HG02885 (cell line): ENCODE results near the gene CCDC188.

Experiments
- ATAC-seq: cut with Tn5 transposase; IDR thresholded peaks from one replicate; pipeline ENCODE4 v1.9.1; 2021; ENCODE audit warnings: mild to moderate bottlenecking; ENCODE audit not compliant: unreplicated experiment, poor library complexity

CCDC188 gene

DNA sequence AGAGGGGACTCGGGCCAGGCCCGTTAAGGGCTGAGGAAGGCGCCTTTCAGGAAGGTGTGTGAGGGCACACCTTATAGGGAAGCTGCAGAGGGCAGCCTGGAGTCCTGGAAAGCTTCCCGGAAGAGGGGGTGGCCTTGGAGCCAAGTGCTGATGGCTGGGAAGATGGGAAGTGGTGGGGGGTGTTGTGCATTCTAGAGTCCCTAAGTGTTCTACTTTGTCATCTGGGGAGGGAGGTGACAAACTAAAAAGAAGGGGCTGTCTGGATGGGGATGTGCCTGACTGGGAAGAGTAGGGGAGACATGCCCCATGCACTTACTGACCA, 12.5 kb downstream of the CCDC188 start:
- no peak for ATAC-seq

GRCh38 chr22:20137671-20138416, 13.0 kb downstream of the CCDC188 start:
- ATAC-seq = no peak

- ATAC-seq = no peak
Observed at GRCh38 chr22:20137113-20137512, 13.7 kb downstream of the CCDC188 start.

- no peak for ATAC-seq
Observed at GRCh38 chr22:20136603-20136873, 14.3 kb downstream of the CCDC188 start.

GRCh38 chr22:20135806-20136602, 14.9 kb downstream of the CCDC188 start:
- no peak for ATAC-seq

DNA sequence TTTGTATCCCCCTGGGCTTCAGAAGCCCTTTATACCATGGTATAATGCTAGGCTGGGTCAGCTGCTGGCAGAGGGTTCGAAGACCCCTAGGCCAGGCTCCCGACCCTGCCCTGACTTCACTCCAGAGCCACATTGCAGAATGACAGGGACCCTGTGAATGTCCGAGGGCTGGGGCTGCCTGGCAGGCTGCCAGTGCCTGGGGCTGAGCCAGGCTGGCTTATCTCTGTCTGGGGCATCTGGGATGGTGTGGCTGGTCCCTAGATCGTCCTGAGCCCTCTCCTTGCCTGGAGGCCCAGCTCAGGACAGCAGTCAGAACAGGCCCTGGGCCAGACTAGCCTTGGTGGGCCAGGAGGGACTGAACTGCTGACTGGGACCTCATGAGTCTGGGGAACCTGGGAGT, 15.6 kb downstream of the CCDC188 start:
- no peak for ATAC-seq

GRCh38 chr22:20133930-20134549, 16.8 kb downstream of the CCDC188 start:
- no peak for ATAC-seq

DNA sequence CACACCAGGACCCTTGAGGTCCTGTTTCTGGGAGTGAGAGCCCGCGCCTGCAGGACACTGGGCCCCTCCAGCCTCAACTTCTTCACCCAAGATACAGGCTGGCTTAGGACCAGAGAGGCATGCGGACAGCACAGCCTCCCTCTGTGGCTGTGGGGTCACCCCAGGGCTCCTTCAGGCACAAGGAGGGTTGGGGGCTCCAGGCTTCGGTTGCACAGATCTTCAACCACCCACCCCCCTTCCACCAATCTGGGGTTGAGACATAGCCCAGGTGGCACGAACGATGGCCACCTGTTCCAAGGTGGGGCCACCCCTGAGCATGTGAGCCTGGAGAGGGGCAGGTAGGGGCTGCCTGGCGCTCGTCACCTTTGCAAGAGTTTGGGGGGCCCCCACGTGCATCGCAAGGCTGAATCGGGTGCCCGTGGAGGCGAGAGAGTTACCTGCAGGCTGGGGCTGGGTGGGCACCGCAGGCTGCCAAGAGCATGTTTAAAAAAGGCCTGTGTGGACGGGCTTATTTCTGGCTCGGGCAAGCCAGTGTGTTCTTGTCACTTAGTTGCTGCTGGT, 18.1 kb downstream of the CCDC188 start:
- ATAC-seq = no peak

GRCh38 chr22:20131859-20132685, 18.8 kb downstream of the CCDC188 start:
- ATAC-seq = peak; percentile 7

- ATAC-seq = peak; percentile 52
Observed at GRCh38 chr22:20131597-20131858, 19.3 kb downstream of the CCDC188 start, which contains the start of gene ZDHHC8. Gene ZDHHC8 (plus strand): TSS chr22:20131804. CDS start chr22:20131948, 144 bp downstream.

DNA sequence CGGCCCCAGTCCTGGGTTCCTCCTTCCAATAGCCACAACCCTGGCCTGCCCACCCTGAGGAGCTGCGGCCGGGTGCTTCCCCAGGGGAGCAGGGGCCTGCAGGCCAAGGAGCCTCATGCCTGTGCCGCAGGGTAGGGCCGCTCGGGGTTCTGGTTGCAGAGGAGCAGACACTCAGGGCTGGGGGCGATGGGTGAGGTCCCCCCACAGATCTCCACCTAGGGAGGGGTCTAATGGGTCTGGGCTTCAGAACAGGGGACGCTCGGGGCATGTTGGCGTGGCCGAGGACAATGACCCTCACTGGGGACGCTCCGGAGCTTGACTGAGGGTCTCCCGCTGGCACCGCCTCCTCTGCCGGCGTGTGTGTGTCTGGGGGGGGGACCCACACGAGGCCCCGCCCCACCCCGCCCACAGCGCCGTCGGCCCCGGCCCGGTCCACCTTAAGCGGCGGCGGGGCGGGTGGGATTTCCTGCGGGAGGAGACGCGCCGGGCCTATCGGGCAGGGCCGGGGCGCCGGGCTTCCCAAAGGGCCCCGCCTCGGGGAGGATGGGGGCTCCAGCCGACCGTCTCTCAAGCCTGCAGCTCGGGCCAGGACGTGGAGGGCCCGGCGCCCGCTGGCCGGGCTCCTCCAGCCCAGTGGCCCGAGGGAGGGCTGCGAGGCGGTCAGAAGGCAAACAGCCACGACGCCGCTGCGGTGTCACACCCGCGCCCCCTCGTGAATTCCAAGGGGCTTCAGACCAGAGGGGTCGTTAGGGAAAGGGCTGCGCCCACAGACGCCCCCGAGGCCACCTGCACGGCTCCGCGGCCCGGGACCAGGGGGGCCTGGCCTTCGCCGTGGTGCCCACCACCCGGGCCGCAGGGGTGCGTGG, 19.9 kb downstream of the CCDC188 start:
- ATAC-seq = peak; percentile 66

- ATAC-seq = no peak
Observed at GRCh38 chr22:20130319-20130718, 20.5 kb downstream of the CCDC188 start.

DNA sequence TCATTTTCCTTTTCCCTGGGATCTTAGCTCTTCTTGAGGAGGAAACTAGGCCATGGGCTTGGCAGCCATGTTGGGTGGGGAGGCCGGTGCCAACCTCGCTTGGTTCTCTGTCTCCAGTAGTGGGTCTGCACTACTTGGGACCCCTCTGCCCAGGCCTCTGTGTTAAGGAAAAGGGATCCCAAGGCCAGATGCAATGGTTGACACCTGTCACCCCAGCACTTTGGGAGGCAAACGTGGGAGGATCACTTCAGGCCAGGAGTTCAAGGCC, 21.2 kb downstream of the CCDC188 start:
- no peak for ATAC-seq

DNA sequence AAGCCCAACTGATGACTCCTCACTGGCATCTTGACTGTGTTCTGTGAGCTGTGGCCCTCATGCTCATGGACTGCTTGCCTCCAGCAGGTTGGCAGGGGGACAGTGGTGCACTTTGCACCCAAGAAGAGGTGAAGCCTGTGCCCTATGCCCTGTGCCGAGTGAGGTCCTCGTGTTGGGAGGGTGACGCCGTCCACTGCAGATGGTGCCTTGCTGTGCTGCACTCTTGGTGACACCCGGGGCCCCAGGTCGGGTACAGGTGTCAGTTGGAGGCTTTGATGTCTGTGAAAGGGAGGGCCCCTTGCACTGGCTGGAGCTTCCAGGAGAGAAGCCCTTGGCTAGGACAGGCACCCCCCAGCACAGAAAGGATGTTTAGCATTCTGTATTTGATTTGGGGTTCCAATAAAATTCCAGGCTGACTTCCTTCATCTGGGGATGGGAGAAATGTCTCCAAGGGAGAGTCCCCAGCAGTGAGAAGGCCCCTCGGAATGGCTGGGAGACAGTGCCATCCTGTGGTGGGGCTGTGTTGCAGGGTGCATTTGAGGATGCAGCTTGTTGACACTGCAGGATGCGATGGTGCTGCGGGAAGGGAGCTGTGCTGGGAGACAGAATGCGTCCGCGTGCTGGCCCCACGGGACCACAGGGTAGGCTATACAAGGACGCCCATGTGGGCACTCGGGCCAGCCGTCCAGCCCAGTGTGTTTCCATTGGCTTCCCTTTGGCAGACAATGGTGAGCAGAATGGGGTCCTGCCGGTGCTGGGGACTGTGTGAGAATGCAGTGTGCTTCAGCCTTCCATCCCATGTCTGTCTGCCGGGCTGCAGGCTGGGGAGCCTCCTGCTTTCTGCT, 21.7 kb downstream of the CCDC188 start:
- no peak for ATAC-seq

DNA sequence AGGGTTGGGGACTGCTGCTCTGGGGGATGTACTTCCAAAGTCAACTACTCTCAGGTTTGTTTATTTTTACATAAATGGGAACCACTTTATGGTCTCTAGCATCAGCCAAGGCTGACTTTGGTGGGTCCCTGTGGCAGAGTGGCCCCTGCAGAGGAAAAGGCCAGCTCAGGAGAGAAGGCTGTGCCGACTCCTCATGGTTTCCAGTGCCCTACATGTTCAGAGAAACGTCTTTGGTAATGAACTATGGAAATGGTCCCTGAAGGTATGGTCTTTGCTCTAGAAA, 22.3 kb downstream of the CCDC188 start:
- ATAC-seq = no peak

DNA sequence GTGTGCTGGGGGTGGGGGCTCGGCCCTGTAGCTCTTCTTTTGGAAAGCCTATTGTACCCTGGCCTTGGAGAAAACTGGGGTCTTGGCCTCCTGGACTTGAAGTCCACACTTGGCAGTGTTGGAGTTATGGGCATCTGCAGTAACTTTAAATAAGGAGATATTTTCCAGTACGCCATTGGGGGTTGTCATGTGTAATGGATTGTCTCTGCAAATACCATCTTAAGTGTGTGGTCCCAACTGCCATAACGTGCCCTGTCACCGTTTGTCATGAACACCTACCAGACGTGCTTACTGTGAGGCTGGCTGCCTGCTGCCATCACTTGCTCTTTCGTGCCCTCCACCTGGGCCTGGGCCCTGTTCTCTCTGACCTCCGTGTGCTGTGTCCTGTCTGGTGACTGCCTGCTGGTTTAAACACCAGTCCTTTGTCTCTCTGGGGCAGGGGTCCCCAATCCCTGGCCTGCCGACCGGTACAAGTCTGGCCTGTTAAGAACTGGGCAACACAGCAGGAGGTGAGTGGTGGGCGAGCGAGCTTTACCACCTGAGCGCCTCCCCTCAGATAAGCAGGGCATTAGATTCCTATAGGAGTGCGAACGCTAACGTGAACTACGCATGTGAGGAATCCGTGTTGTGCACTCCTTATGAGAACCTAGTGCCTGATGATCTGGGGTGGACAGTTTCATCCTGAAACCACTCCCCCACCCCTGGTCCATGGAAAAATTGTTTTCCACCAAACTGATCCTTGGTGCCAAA, 22.8 kb downstream of the CCDC188 start:
- no peak for ATAC-seq

- ATAC-seq = no peak
Observed at GRCh38 chr22:20127318-20127868, 23.5 kb downstream of the CCDC188 start.

- ATAC-seq = no peak
Observed at GRCh38 chr22:20126284-20127029, 24.4 kb downstream of the CCDC188 start.
